Endothelial cell of umbilical vein (primary cell): ENCODE data around the gene DONSON. TPM values are rescaled to one million over a fixed set of nuclear protein-coding genes. Genes with fewer than 3 reads are reported as not detected.

Source experiments
- BruUV-seq: library from RNA; stranded (reverse); fragments of 400-500 nt; replicated peaks from 2 replicates; lab custom pipeline; 2021; lab: Mats Ljungman, UMichigan
- CTCF ChIA-PET: fragments of 300-600, 350-600 bp; sonication (Branson Sonifier 250); formaldehyde crosslinking; loops from one replicate; lab custom pipeline; 2021; ENCODE audit warnings: antibody characterized with exemption, inconsistent platforms; lab: Charles Lee
- POLR2A ChIA-PET: fragments of 300-600, 350-600 bp; sonication (Branson Sonifier 250); formaldehyde crosslinking; loops from one replicate; lab custom pipeline; 2021; ENCODE audit warnings: antibody characterized with exemption, inconsistent platforms; lab: Charles Lee
- DNase-seq: peaks from one replicate; pipeline ENCODE4 v3.0.0-alpha.2; 2011; ENCODE audit warnings: low read depth, low spot score
- FAIRE-seq: peaks from 2 replicates; lab custom pipeline; 2011; peaks lifted over from hg19 to GRCh38; lab: Jason Lieb, UNC
- H2AFZ ChIP-seq: 2 replicates; pipeline ENCODE4 v1.6.0; 2012; ENCODE audit warnings: low read depth, low read length, control low read depth, inconsistent platforms
- H3K27ac ChIP-seq: 2 replicates; pipeline ENCODE4 v1.5.1; 2011; ENCODE audit warnings: low read depth, mild to moderate bottlenecking, control low read depth, low read length, moderate library complexity; ENCODE audit not compliant: insufficient read depth
- H3K27me3 ChIP-seq, 2 experiments: 2 replicates each; pipeline versions ENCODE4 v1.6.0 to v1.6.1; 2011; ENCODE audit warnings: low read length in 2 of 2, mixed read lengths in 1 of 2; ENCODE audit not compliant: control insufficient read depth in 2 of 2, insufficient read depth in 2 of 2
- H3K36me3 ChIP-seq, 2 experiments: 2 replicates in 1 of 2; 3 replicates in 1 of 2; pipeline ENCODE4 v1.5.1; 2011; ENCODE audit warnings: low read length in 2 of 2, mild to moderate bottlenecking in 1 of 2, moderate library complexity in 1 of 2; ENCODE audit not compliant: control insufficient read depth in 2 of 2, insufficient read depth in 2 of 2; ENCODE audit errors: extremely low read depth in 1 of 2
- H3K4me1 ChIP-seq: 3 replicates; pipeline ENCODE4 v1.5.1; 2011; ENCODE audit warnings: mild to moderate bottlenecking, low read length; ENCODE audit not compliant: control insufficient read depth, insufficient read depth; ENCODE audit errors: extremely low read depth
- H3K4me2 ChIP-seq: 2 replicates; pipeline ENCODE4 v1.6.1; 2011; ENCODE audit warnings: low read length, control low read depth, mixed read lengths; ENCODE audit not compliant: insufficient read depth
- H3K4me3 ChIP-seq, 3 experiments: fragments of 200-600 bp in 1 of 3; sonication (generic), shearing (Covaris generic) in 1 of 3; replicated peaks in 1 of 3; 2 replicates each; pipeline ENCODE4 v1.5.1; 2011 to 2016; ENCODE audit warnings: control low read depth in 3 of 3, low read length in 3 of 3, mild to moderate bottlenecking in 2 of 3, inconsistent platforms in 1 of 3, low read depth in 1 of 3, moderate library complexity in 1 of 3; ENCODE audit not compliant: insufficient read depth in 1 of 3
- H3K79me2 ChIP-seq: 2 replicates; pipeline ENCODE4 v1.6.0; 2012; ENCODE audit warnings: low read length, inconsistent platforms; ENCODE audit not compliant: control insufficient read depth, insufficient read depth
- H3K9ac ChIP-seq: replicated peaks from 2 replicates; pipeline ENCODE3; 2011; ENCODE audit warnings: low read length, control low read depth; ENCODE audit not compliant: insufficient read depth; ENCODE audit errors: extremely low read depth
- H3K9me1 ChIP-seq: replicated peaks from 3 replicates; pipeline ENCODE4 v1.6.0; 2011; ENCODE audit warnings: mild to moderate bottlenecking, low read length; ENCODE audit not compliant: control insufficient read depth, insufficient read depth; ENCODE audit errors: extremely low read depth
- H3K9me3 ChIP-seq: replicated peaks from 2 replicates; pipeline ENCODE4 v1.5.1; 2012; ENCODE audit warnings: low read length, inconsistent platforms; ENCODE audit not compliant: control insufficient read depth, insufficient read depth
- H4K20me1 ChIP-seq: replicated peaks from 2 replicates; pipeline ENCODE3; 2011; ENCODE audit warnings: mild to moderate bottlenecking, low read length; ENCODE audit not compliant: control insufficient read depth, insufficient read depth; ENCODE audit errors: extremely low read depth
- EZH2 ChIP-seq: IDR thresholded peaks from 2 replicates; pipeline ENCODE4 v1.6.1; 2012; ENCODE audit warnings: borderline replicate concordance, low read depth, mild to moderate bottlenecking, moderate library complexity, low read length, inconsistent platforms; ENCODE audit not compliant: severe bottlenecking
- FOS ChIP-seq: IDR thresholded peaks from 2 replicates; pipeline ENCODE4 v1.6.1; 2011; ENCODE audit warnings: mild to moderate bottlenecking, low read length, moderate library complexity, borderline replicate concordance; ENCODE audit not compliant: insufficient read depth
- GATA2 ChIP-seq: IDR thresholded peaks from 2 replicates; pipeline ENCODE4 v1.7.0; 2011; ENCODE audit warnings: low read depth, mild to moderate bottlenecking, moderate library complexity, mixed read lengths, low read length; ENCODE audit not compliant: insufficient read length, insufficient read depth
- JUN ChIP-seq: IDR thresholded peaks from 2 replicates; pipeline ENCODE4 v1.6.1; 2011; ENCODE audit warnings: borderline replicate concordance, low read depth; ENCODE audit not compliant: insufficient read length, insufficient read depth
- MAX ChIP-seq: IDR thresholded peaks from 2 replicates; pipeline ENCODE4 v1.6.1; 2011; ENCODE audit not compliant: insufficient read depth, insufficient read length
- MYC ChIP-seq: IDR thresholded peaks from one replicate; pipeline ENCODE4 v1.6.1; 2011; ENCODE audit warnings: mild to moderate bottlenecking, low read depth, low read length
- POLR2A ChIP-seq: IDR thresholded peaks from 2 replicates; pipeline ENCODE4 v1.6.1; 2012; ENCODE audit warnings: low read depth, mild to moderate bottlenecking, control low read depth, low read length
- POLR2AphosphoS5 ChIP-seq: IDR thresholded peaks from 2 replicates; pipeline ENCODE4 v1.6.1; 2012; ENCODE audit warnings: low read depth, mild to moderate bottlenecking, control low read depth, low read length, moderate library complexity; ENCODE audit not compliant: insufficient read depth
- dilution Hi-C: fragments of 300-500 bp; cut with MboI; formaldehyde crosslinking; loops from one replicate; pipeline ENCODE4 v1.15.0; 2019; ENCODE audit warnings: low sequenced_read_pairs; ENCODE audit not compliant: extremely low pct_ligation_motif_present
- intact Hi-C: fragments of 100-400 bp; cut with micrococcal nuclease; formaldehyde crosslinking; loops from one replicate; pipeline ENCODE4 v1.10.0; 2022
- polyA plus RNA-seq, 4 experiments: library from polyadenylated mRNA; depleted of rRNA in 3 of 4; stranded (reverse) in 3 of 4; unstranded in 1 of 4; fragments of >200 nt; gene quantifications; 2 replicates each; pipeline versions ENCODE4 v1.2.1 to v1.2.3, GENCODE V29; 2011 to 2012; ENCODE audit warnings: missing spikeins in 1 of 4
- total RNA-seq: library from RNA; stranded (reverse); gene quantifications from 2 replicates; pipeline ENCODE4 v1.2.3, GENCODE V29; 2021
- TF ChIP-seq, protein P1 (sequence below), 2 donors: IDR thresholded peaks; 1 replicate in 1 of 2; 2 replicates in 1 of 2; pipeline ENCODE4 v1.5.1; 2011; ENCODE audit warnings: low read length in 2 of 2, mild to moderate bottlenecking in 2 of 2, moderate library complexity in 2 of 2, control low read depth in 1 of 2, inconsistent platforms in 1 of 2, low read depth in 1 of 2; ENCODE audit not compliant: insufficient read depth in 1 of 2; ENCODE audit errors: extremely low read depth in 1 of 2

The DONSON gene
- total and polyA plus RNA-seq, 2 donors (not counting 3 experiments of a cell fraction or from before 2014, with no cell fraction given): 14.3 to 29.4 TPM

- intact Hi-C loops (loop anchor here (5.0 kb wide), 1 partner anchor 66 kb away; no protein-coding TSS in a partner anchor), dilution Hi-C loops (no loop called here)
- H3K36me3 ChIP-seq: peaks cover 0 to 5% of the 10 kb centered on the region in 2 experiments
- H3K4me2 ChIP-seq: peak overlapping the region; percentile 76
- FAIRE-seq (no peak), DNase-seq (no peak)
- TF ChIP-seq FOS (no peak), POLR2A (no peak), EZH2 (no peak), JUN (no peak), MYC (no peak), MAX (no peak), POLR2AphosphoS5 (no peak), GATA2 (no peak)
- TF ChIP-seq, protein P1, sequence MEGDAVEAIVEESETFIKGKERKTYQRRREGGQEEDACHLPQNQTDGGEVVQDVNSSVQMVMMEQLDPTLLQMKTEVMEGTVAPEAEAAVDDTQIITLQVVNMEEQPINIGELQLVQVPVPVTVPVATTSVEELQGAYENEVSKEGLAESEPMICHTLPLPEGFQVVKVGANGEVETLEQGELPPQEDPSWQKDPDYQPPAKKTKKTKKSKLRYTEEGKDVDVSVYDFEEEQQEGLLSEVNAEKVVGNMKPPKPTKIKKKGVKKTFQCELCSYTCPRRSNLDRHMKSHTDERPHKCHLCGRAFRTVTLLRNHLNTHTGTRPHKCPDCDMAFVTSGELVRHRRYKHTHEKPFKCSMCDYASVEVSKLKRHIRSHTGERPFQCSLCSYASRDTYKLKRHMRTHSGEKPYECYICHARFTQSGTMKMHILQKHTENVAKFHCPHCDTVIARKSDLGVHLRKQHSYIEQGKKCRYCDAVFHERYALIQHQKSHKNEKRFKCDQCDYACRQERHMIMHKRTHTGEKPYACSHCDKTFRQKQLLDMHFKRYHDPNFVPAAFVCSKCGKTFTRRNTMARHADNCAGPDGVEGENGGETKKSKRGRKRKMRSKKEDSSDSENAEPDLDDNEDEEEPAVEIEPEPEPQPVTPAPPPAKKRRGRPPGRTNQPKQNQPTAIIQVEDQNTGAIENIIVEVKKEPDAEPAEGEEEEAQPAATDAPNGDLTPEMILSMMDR (IDR thresholded peaks at IDR 0.05; ENCODE audit: extremely low read depth in 1 of 2, insufficient read depth in 1 of 2, low read depth in 1 of 2, low read length in 2 of 2): no peak
- H3K9ac ChIP-seq: peak overlapping the region; percentile 97
- H3K9me3 ChIP-seq: no peaks in the 10 kb centered on the region
- POLR2A ChIA-PET: interaction anchor here (1.1 to 1.4 kb wide), 2 partner anchors 48 to 61 kb away, joined by 3 read pairs; partner anchors contain the start of genes DONSON and TMEM50B
- peak overlapping the region; percentile 53 for H2AFZ ChIP-seq
- H3K27ac ChIP-seq: peak overlapping the region; percentile 93
- peak overlapping the region; percentile 71 to 85 (median 80) for H3K4me3 ChIP-seq
- H3K79me2 ChIP-seq: peaks cover 69% of the 10 kb centered on the region
- peaks cover 25% of the 10 kb centered on the region for H3K4me1 ChIP-seq
- BruUV-seq: no TSS peak
- CTCF ChIA-PET: interaction anchor here (1.3 to 1.6 kb wide), 3 partner anchors 27 to 361 kb away, joined by 4 to 8 read pairs (median 5); no protein-coding TSS in a partner anchor
- peaks cover 14% of the 10 kb centered on the region for H4K20me1 ChIP-seq
- H3K27me3 ChIP-seq: no peaks in the 10 kb centered on the region
- no peaks in the 10 kb centered on the region for H3K9me1 ChIP-seq
Observed at GRCh38 chr21:33541105-33541711, 47.3 kb downstream of the DONSON start.
